T follicular helper cell (primary cell): Measurements from ENCODE around the gene ATP2B1.
"Not testable (repeated sequence)": the region's sequence is repeated elsewhere in the genome, so short reads cannot be mapped to it uniquely, and the experiment has no call there.

Experiments used
- DNase-seq: peaks from one replicate; pipeline ENCODE4 v3.0.0-alpha.2; 2020; ENCODE audit warnings: low read depth

ATP2B1 gene

DNA sequence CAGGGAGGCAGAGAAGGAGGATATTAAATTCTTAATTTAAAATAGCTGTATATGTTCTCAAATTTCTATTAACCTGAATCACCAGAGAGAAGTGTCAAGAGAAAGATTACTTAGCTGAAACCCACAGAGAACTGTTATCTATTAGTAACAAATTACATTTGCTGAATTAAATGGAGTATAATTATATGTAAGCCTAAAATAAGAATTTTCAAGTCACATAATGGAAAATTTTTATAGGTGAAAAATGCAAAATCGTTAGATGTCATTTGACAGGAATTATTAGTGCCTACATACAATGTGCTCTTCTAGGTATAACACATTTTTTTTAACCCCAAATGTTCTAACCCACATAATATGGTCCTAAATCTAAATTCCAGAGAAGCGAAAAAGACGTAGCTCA is 4.1 kb upstream of the ATP2B1 start:
- no peak for DNase-seq

DNA sequence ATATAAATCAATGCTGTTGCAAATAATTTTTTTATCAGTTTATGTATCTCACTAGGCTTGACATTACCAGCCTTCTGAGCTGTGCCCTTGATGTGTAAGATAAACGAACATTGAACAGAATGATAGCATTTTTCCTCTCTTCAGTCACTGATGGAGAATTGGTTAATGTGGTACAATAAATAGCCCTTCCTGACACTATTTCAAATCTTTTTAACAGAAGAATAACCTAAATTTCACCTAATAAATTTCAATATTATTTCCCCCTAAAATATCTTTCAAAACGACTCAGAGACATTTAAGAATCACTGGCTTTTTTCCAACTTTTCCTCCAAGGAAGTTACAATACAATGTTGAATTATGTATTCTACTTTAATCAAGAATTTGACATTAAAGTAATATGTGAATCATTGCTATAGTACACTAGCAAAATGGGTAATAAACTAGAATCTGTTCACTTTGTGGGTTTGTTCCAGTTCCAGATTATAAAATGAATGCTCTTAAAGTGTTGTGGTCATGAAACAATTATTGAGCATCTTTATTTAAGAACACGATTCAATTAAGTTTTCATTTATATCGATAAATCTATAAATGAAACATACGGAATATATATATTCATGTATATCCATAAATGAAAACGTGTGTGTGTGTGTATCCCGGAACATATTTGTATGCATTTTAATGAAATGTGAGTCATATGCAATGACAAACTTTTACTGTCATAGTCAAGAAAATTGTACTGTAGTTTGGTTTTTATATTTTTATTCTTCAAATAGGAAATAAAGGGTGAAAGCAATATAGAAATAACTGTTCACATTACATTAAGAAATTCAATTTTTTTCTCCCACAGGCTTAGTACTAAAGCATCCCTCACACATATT is 2.5 kb upstream of the ATP2B1 start:
- DNase-seq = no peak

- no peak for DNase-seq
Measured at GRCh38 chr12:89709995-89710872, 1.6 kb upstream of the ATP2B1 start.

GRCh38 chr12:89709157-89709994 is 738 bp upstream of the ATP2B1 start:
- peak; percentile 100 for DNase-seq

DNA sequence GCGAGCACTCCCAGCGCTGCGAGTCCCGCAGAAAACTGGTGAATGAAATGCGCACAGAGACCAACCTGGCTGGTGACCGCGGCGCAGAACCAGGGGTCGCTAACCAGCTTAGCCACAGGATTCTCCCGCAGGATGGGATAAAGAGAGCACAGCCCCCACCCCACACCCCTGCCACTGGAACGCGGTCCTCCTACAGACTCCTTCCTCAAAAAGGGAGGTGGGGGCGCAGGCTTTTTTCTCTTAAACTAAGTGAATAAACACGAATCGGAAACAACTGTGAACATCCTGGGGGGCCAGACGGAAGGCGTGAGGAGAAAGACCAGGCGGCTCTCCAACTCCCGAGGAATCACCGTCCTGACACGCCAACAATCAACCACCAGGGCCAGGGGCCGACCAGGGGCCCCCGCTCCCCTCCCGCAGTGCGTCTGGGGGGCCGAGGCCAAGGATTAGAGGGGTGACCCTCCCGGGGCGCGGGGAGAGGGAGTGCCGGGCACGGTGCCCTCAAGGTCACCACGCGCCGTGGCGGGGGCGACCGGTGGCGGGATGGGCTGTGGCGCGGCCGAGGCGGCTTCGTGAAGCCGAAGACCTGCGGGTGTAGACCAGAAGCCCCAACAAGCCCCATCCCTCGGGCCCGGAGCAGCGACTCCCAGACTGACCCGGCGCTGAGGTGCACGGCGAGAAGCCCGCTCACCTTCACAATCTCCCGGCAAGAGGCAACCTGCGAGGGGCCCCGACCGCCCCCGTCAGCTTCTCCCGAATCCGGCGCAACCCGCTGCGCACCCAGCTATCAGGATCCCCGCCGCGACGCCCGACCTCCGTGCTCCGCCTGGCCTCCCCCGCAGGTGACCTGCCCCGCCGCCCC is 704 bp downstream of the ATP2B1 start:
- peak; percentile 22 for DNase-seq

- no peak for DNase-seq
Measured at GRCh38 chr12:89706986-89707702, 1.5 kb downstream of the ATP2B1 start.

GRCh38 chr12:89706551-89706950 is 2.1 kb downstream of the ATP2B1 start:
- no peak for DNase-seq

- DNase-seq = no peak
Measured at GRCh38 chr12:89704457-89704856, 4.2 kb downstream of the ATP2B1 start.

GRCh38 chr12:89703768-89704167 is 4.9 kb downstream of the ATP2B1 start:
- DNase-seq = no peak

DNA sequence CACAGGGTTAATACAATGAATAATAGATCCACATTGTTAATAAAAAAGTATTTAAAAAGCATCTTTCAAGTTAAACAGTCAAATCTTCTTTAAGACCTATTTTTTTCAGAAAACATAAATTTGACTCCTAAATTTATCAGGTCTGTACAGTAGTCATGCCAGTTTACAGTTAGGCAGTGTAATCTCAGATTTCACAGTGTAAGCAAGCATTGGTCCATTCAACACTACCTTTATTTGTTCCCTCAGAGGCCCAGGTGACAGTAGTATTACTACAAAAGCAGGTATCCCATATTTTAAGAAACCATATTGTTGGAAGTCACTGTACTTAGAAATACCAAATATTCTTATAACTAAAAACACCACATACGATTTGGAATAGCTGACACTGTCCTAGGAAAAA is 6.1 kb downstream of the ATP2B1 start:
- no peak for DNase-seq

DNA sequence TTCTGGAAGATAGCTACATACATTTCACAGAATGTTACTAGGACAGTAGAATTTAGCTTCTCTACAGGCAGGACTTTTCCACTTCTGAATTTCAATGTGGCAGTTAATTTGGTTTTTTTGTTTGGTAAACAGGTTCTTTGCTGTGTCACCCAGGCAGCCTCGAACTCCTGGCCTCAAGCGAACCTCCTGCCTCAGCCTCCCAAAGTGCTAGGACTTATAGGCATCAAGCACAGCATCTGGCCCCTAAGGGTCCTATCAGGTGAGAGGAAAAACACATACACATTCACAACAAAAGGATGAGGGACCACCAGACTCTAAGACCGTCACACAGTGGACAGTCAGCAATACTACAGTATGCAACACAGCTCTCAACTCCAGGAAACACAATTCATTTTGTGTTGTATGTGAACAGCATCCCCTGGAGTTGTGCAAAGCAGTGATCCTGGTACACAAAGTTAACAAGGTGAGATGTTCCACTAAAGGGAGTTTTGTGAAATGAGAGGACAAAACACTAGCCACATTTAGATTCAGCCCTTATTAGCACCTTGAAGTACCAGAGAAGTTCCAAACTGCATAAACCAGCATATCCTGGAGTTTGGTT is 6.9 kb downstream of the ATP2B1 start:
- no peak for DNase-seq

GRCh38 chr12:89700191-89700810 is 8.3 kb downstream of the ATP2B1 start:
- no peak for DNase-seq

DNA sequence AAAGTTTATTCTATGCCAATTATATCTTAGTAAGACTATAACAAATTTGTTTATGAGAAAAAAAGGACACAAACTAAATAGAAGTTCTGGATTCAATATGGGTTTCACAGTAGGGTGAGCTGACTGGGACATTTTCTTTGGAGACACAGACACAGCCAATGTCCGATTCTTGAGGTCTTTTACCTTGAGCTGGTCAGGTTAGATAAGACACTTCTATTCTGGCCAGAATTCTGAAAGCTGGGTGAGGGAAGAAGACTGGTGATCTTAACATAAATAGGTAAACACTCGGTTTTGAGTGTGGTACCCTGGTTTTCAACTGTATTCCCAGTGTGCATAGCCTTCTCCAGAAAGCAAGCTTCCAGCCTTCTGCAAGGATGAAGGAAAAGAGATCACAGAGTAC is 10.0 kb downstream of the ATP2B1 start:
- DNase-seq = no peak

DNA sequence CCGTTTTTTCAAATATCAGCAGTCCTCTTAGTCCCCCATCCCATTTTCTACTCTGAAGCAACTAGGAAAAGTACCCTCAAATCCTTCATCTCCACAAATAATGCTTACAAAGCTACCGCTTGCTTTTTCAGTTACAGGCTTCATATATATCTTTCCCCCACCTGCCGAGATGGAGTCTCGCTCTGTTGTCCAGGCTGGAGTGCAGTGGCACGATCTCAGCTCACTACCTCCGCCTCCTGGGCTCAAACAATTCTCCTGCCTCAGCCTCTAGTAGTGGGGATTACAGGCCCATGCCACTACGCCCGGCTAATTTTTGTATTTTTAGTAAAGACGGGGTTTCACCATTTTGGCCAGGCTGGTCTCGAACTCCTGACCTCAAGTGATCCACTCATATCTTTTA is 10.9 kb downstream of the ATP2B1 start:
- not testable (repeated sequence) for DNase-seq

DNA sequence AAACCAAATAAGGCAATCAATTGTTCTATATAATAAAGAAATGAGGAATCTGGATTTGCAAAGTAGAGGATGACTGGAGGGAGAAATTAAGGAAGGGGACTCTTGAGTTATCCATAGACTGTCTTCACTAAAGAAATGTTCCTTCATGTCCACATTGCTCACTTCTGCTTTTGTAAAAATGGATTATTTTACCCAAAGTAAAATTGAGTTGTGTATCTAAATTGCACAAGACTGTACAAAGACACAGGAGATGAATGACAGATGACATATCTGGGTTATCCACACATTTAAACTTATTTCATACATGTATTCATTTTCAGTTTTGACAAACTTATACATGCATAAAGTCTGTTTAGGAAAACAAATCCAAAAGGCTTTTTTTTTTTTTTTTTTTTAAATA is 11.3 kb downstream of the ATP2B1 start:
- DNase-seq = no peak

DNA sequence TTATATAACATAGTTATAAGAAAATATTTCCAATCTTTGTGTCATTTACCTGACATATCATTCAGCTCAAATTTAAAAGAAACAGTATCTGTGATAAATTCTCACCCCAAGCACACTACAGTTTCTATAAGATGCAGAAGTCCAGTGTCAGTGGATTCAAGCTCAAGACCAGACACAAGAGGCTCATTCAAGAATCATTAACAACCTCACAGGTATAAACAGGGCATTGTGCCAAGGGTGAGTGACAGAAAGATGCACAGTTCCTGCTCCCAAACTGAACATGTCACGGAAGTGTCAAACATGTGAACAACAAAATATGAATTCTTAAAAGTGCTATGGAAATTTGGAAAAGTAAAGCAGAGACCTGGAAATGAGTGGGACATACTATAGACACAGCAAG is 12.8 kb downstream of the ATP2B1 start:
- DNase-seq = no peak

GRCh38 chr12:89695100-89695499 is 13.5 kb downstream of the ATP2B1 start:
- no peak for DNase-seq

DNA sequence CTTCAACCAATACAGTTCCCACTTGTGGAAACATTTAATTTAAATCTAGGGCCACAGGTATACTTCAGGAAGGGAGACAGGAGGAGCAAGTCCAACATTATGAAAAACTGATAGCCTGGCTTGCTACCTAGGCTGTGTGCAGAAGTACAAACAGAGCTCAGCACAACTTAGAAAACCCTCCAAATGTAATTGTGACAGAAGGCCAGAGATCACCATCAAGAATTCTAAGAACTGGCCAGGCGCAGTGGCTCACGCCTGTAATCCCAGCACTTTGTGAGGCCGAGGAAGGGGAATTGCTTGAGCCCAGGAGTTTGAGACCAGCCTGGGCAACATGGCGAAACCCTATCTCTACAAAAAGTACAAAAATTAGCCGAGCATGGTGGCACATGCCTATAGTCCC is 14.1 kb downstream of the ATP2B1 start:
- no peak for DNase-seq

- no peak for DNase-seq
Measured at GRCh38 chr12:89693639-89694202, 14.9 kb downstream of the ATP2B1 start.
